ENCODE measurements around the gene NRCAM.

GRCh38 chr7:108245523-108246226 lies 210.6 kb downstream of the NRCAM start:
- TF ChIP-seq CTCF (IDR thresholded peaks at IDR 0.05): no peak
- no peak for TF ChIP-seq POLR2A (IDR thresholded peaks at IDR 0.05)
